Lower lobe of right lung (tissue), 2 donors: ENCODE measurements around the gene GMEB2. TPM values are rescaled to one million over a fixed set of nuclear protein-coding genes. Genes with fewer than 3 reads are reported as not detected.
"Not testable (repeated sequence)": the region's sequence is repeated elsewhere in the genome, so short reads cannot be mapped to it uniquely, and the experiment has no call there.

Source experiments
- ATAC-seq, 2 donors: fragments of 200-7000 bp; cut with Tn5 transposase; one replicate each; pipeline ENCODE4 v1.9.1; 2020 to 2022; ENCODE audit warnings: mild to moderate bottlenecking in 2 of 2, moderate library complexity in 2 of 2
- DNase-seq: peaks from one replicate; pipeline ENCODE4 v3.0.0-alpha.2; 2020
- H3K27ac ChIP-seq: fragments of 200-600 bp; one replicate; pipeline ENCODE4 v1.8.0; 2022
- H3K27me3 ChIP-seq: fragments of 200-600 bp; one replicate; pipeline ENCODE4 v1.8.0; 2022; ENCODE audit warnings: low read depth
- H3K36me3 ChIP-seq: fragments of 200-600 bp; one replicate; pipeline ENCODE4 v1.8.0; 2022; ENCODE audit warnings: mild to moderate bottlenecking
- H3K4me1 ChIP-seq: fragments of 200-600 bp; one replicate; pipeline ENCODE4 v1.8.0; 2022
- H3K4me3 ChIP-seq: fragments of 200-600 bp; one replicate; pipeline ENCODE4 v1.8.0; 2022; ENCODE audit warnings: mild to moderate bottlenecking
- H3K9me3 ChIP-seq: fragments of 200-600 bp; one replicate; pipeline ENCODE4 v1.8.0; 2022
- intact Hi-C: fragments of 100-400 bp; cut with DNase I; formaldehyde crosslinking; loops from one replicate; pipeline ENCODE4 v1.11.0; 2022
- total RNA-seq: library from RNA; stranded (reverse); fragmentation: NEBNext Ultra II Directional; extraction: Animal tissue kit (Norgen Biotek cat#: 25700); gene quantifications from one replicate; pipeline ENCODE4 v1.2.1, GENCODE V29; 2021
- TF ChIP-seq, protein P1 (sequence below): fragments of 200-600 bp; IDR thresholded peaks from one replicate; pipeline ENCODE4 v1.8.0; 2022; ENCODE audit warnings: antibody characterized with exemption, mild to moderate bottlenecking
- donor health status: DM: no; HTN: yes; CAD: no; lungs with severe emphysema.

Gene GMEB2
- total RNA-seq, 1 donor from 2014 or later: 9.7 TPM

DNA sequence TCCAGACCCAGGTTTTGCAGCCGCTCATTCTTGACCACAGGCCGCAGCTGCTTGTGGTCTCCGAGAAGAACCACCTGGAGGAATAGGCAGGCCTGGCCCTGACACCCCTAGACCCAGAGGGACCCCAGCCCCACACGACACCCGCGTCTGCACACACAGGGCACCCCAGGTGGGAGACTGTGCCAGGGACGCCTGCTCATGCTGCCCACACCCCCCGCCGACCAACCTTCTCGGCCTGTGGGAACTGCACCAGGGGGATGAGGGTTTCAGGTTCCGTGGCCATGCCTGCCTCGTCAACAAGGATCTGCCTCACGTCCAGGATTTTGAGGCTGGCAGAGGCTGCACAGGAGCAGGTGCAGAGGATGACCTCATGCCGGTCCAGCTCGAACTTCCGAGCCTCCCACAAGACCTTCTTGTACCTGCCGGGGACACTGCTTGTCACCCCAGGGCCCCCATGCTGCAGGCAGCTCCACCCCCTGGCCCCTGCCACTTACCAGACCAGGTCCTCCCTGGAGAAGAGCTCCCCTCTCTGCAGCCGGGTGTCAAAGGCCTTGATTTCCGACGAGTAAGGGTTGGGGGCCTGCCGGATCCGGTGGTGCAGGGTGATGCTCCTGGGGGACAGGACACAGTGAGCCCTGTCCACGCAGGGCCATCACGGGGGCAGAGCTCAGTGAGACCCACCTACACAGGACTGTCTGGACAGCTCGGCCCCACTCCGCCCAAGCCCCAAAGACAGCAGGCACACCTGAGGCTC is 65.9 kb downstream of the GMEB2 start:
- Histone ChIP-seq H3K27ac (no peak overlapping the region), H3K4me3 (no peak overlapping the region), H3K9me3 (no peaks in the 10 kb centered on the region), H3K36me3 (peaks cover 73% of the 10 kb centered on the region), H3K27me3 (no peaks in the 10 kb centered on the region), H3K4me1 (no peaks in the 10 kb centered on the region)
- DNase-seq: no peak
- TF ChIP-seq, protein P1, sequence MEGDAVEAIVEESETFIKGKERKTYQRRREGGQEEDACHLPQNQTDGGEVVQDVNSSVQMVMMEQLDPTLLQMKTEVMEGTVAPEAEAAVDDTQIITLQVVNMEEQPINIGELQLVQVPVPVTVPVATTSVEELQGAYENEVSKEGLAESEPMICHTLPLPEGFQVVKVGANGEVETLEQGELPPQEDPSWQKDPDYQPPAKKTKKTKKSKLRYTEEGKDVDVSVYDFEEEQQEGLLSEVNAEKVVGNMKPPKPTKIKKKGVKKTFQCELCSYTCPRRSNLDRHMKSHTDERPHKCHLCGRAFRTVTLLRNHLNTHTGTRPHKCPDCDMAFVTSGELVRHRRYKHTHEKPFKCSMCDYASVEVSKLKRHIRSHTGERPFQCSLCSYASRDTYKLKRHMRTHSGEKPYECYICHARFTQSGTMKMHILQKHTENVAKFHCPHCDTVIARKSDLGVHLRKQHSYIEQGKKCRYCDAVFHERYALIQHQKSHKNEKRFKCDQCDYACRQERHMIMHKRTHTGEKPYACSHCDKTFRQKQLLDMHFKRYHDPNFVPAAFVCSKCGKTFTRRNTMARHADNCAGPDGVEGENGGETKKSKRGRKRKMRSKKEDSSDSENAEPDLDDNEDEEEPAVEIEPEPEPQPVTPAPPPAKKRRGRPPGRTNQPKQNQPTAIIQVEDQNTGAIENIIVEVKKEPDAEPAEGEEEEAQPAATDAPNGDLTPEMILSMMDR: no peak
- intact Hi-C loops: no loop called here
- ATAC-seq: no peak

DNA sequence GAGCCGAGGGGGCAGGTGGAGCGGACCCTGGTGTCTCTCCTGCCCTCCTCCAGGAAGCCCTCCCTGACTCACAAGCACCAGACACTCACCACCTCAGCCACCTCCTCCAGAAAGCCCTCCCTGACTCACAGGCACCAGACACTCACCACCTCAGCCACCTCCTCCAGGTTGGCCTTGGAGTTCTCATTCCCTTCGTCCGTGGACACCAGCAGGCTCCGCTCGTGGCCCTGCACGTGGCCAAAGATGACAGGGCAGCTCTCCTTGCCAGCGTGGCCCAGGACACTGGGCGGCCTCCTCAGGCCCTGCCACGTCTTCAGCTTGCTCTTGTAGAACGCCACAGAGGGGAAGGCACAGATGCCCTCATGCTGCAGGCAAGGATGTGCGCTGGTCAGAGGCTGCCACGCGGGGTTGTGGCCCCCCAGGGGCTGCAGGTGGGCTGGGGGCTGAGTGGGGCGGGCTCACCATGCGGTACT is 66.5 kb downstream of the GMEB2 start:
- H3K9me3 ChIP-seq: no peaks in the 10 kb centered on the region
- ATAC-seq (no peak), DNase-seq (no peak)
- H3K4me1 ChIP-seq: no peaks in the 10 kb centered on the region
- TF ChIP-seq, protein P1: no peak
- intact Hi-C loops: no loop called here
- peaks cover 66% of the 10 kb centered on the region for H3K36me3 ChIP-seq
- no peaks in the 10 kb centered on the region for H3K27me3 ChIP-seq
- H3K4me3 ChIP-seq: no peak overlapping the region
- no peak overlapping the region for H3K27ac ChIP-seq

DNA sequence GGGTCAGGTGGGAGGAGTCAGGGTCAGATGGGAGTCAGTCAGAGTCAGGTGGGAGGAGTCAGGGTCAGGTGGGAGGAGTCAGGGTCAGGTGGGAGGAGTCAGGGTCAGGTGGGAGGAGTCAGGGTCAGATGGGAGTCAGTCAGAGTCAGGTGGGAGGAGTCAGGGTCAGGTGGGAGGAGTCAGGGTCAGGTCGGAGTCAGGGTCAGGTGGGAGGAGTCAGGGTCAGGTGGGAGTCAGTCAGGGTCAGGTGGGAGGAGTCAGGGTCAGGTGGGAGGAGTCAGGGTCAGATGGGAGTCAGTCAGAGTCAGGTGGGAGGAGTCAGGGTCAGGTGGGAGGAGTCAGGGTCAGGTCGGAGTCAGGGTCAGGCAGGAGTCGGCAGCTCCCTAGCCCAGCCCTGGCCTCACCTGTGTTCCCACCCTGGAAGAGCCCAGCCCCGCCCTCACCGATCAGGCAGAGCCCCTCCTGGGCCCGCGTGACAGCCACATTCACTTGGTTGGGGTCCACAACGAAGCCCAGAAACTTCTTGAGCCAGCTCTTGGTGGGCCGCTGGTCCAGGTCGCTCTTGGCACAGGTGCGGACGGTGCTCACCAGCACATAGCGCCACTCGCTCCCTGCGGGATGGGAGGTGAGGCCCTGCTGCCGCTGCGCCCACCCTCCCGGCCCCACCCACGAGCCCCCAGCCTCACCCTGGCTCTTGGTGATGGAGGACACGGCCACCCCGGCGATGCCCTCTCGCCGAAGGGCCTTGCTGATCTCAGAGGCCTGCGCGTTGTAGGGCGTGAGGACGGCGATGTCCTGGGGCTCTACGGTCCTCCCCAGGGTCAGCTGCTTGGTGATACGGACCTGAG is 67.2 kb downstream of the GMEB2 start:
- H3K27ac ChIP-seq, H3K9me3 ChIP-seq, ATAC-seq, intact Hi-C loops, H3K4me1 ChIP-seq, H3K4me3 ChIP-seq, DNase-seq, H3K27me3 ChIP-seq: not testable (repeated sequence)
- H3K36me3 ChIP-seq: peaks cover 60% of the 10 kb centered on the region

DNA sequence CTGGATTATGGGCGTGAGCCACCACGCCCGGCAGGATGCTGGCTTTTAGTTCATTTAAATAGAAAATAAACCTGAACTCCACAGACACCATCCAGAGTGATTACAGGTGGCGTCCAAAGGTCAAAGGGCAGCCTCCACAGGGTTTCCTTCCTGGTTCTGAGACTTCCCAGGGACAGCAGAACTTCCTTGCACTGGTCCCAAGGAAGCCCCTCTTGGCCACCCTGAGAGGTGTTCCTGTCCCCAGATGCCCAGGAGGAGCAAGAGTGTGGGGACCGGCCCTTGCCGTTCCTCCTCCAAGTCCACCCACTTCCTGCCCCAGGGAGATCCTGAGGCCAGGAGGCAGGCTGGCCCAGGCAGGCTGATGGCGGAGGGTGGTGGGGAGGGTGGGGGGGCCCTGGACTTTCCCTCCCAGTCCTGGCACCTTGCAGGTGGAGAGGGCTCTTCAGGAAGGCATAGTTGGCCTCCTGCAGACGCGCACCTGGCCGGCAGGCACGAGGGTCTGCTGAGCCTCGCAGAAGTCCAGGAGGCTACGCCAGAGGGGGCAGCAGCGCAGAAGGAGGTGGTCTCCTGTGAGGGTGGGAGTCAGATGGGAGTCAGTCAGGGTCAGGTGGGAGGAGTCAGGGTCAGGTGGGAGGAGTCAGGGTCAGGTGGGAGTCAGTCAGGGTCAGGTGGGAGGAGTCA is 68.0 kb downstream of the GMEB2 start:
- TF ChIP-seq, protein P1: no peak
- ATAC-seq: no peak
- intact Hi-C loops: no loop called here
- H3K9me3 ChIP-seq: no peaks in the 10 kb centered on the region
- H3K27me3 ChIP-seq: no peaks in the 10 kb centered on the region
- peaks cover 52% of the 10 kb centered on the region for H3K36me3 ChIP-seq
- no peak overlapping the region for H3K27ac ChIP-seq
- H3K4me1 ChIP-seq: peaks cover 7% of the 10 kb centered on the region
- DNase-seq: no peak
- H3K4me3 ChIP-seq: no peak overlapping the region

DNA sequence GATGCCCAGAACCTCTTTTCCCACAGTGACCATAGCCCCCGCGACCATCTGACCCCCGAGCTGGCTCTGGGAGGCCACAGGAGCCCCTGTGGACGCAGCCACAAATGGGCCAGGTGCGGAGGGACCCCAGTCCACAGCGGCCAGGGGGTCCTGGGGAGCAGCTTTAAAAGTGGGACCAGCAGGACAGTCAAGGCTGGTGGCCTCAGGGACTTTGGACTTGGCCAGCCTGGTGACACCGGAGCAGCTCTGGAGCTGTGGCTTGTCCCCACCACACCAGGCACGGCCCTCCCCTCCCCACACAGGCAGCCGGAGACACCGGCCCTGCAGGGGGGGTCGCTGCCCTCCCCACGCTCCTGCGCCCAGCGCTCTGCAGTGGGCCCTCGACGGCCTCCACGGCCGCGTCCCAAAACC is 69.4 kb downstream of the GMEB2 start:
- TF ChIP-seq, protein P1: no peak
- Histone ChIP-seq H3K4me3 (no peak overlapping the region), H3K4me1 (peaks cover 11% of the 10 kb centered on the region), H3K9me3 (no peaks in the 10 kb centered on the region), H3K27ac (no peak overlapping the region), H3K36me3 (peaks cover 38% of the 10 kb centered on the region), H3K27me3 (no peaks in the 10 kb centered on the region)
- ATAC-seq (no peak), DNase-seq (no peak)
- intact Hi-C loops: no loop called here
